ENCODE measurements around the gene SMC1A. TPM values are rescaled to one million over a fixed set of nuclear protein-coding genes. Genes with fewer than 3 reads are reported as not detected.

The SMC1A gene
- total RNA-seq, 4 donors from 2014 or later, result 32.8 to 52.0 (median 36.5) TPM

DNA sequence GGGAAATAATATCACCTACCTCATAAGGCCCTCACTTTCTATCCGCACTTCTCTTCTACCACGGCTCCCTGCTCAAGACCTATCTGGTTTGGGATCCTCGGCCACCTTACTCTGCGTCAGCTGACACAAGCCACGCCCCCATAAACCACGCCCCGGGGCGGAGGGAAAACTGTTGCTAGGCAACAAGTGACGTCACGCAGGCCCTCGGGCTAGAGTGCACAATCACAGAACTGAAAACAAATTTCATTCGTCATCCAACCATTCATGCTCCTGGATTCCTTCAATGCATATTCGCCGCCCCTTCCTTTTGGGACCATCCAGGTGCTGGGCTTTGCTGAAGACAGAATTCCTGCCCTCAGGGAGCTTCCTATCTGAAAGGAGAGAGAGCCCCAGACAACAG lies 66.3 kb downstream of the SMC1A start:
- 61% methylated on average over 14 of the region's 14 CpGs for WGBS
- DNase-seq (ENCODE audit: extremely low spot score), result no peak
- TF ChIP-seq POLR2A (IDR thresholded peaks at IDR 0.05; ENCODE audit: low read depth) (no peak), POLR2AphosphoS5 (IDR thresholded peaks at IDR 0.05) (no peak), CTCF (IDR thresholded peaks at IDR 0.05) (no peak), EP300 (IDR thresholded peaks at IDR 0.05) (no peak)

GRCh38 chrX:53354669-53355068 lies 67.8 kb downstream of the SMC1A start:
- H3K27ac ChIP-seq (replicated peaks in 1 of 4), result no peak overlapping the region
- H3K27me3 ChIP-seq, result no peaks in the 10 kb centered on the region
- TF ChIP-seq CTCF (IDR thresholded peaks at IDR 0.05) (no peak), POLR2AphosphoS5 (IDR thresholded peaks at IDR 0.05) (no peak), EP300 (IDR thresholded peaks at IDR 0.05) (no peak), POLR2A (IDR thresholded peaks at IDR 0.05; ENCODE audit: low read depth) (no peak)
- intact Hi-C loops (cut with DNase I), result no loop called here
- 50% methylated on average over 2 of the region's 2 CpGs for WGBS
- DNase-seq (ENCODE audit: extremely low spot score), result no peak
- H3K36me3 ChIP-seq, result no peaks in the 10 kb centered on the region
- peaks cover 0 to 12% (median 0%) of the 10 kb centered on the region in 4 donors for H3K9me3 ChIP-seq
- no peaks in the 10 kb centered on the region for H3K4me1 ChIP-seq
- H3K4me3 ChIP-seq, result no peak overlapping the region

More for the DNA sequence above, 66.3 kb downstream of the SMC1A start:
- H3K4me3 ChIP-seq, result no peak overlapping the region
- H3K9me3 ChIP-seq, result peaks cover 0 to 7% (median 0%) of the 10 kb centered on the region in 4 donors
- H3K27me3 ChIP-seq, result no peaks in the 10 kb centered on the region
- intact Hi-C loops (cut with DNase I), result no loop called here
- H3K36me3 ChIP-seq, result no peaks in the 10 kb centered on the region
- no peak overlapping the region for H3K27ac ChIP-seq (replicated peaks in 1 of 4)
- no peaks in the 10 kb centered on the region for H3K4me1 ChIP-seq

DNA sequence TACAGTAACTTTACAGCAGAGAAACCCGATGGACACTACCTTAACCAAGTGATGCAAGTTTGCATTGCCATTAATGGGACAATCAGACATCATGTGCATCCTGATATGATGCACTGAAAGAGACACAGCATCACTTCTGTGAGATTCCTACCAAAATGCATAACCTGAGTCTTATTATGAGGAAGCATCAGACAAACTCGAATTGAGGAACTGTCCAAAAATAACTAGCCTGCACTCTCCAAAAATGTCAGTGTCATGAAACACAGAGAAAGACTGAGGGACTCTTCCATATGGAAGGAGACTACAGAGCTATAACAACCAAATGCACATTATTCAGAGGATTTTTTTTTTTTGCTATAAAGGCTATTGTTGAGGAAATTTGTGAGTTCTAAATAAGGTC lies 74.5 kb downstream of the SMC1A start:
- no peak overlapping the region for H3K4me3 ChIP-seq
- intact Hi-C loops (cut with DNase I), result no loop called here
- TF ChIP-seq POLR2AphosphoS5 (IDR thresholded peaks at IDR 0.05) (no peak), EP300 (IDR thresholded peaks at IDR 0.05) (no peak), POLR2A (IDR thresholded peaks at IDR 0.05; ENCODE audit: low read depth) (no peak)
- no peaks in the 10 kb centered on the region for H3K36me3 ChIP-seq
- DNase-seq (ENCODE audit: extremely low spot score), result no peak
- H3K27me3 ChIP-seq, result no peaks in the 10 kb centered on the region
- H3K27ac ChIP-seq (replicated peaks in 1 of 4), result no peak overlapping the region
- no peaks in the 10 kb centered on the region for H3K4me1 ChIP-seq
- H3K9me3 ChIP-seq, result peaks cover 0 to 23% (median 0%) of the 10 kb centered on the region in 4 donors
- WGBS, result 48% methylated on average over 2 of the region's 2 CpGs

GRCh38 chrX:53340852-53341645 lies 81.4 kb downstream of the SMC1A start:
- no peak for DNase-seq (ENCODE audit: extremely low spot score)

More at GRCh38 chrX:53340852-53341645, 81.4 kb downstream of the SMC1A start:
- Histone ChIP-seq H3K9me3 (peaks cover 0 to 7% (median 0%) of the 10 kb centered on the region in 4 donors), H3K4me3 (no peak overlapping the region), H3K27ac (replicated peaks in 1 of 4) (no peak overlapping the region), H3K4me1 (no peaks in the 10 kb centered on the region), H3K27me3 (no peaks in the 10 kb centered on the region), H3K36me3 (no peaks in the 10 kb centered on the region)
- 59% methylated on average over 8 of the region's 12 CpGs for WGBS
- TF ChIP-seq POLR2A (IDR thresholded peaks at IDR 0.05; ENCODE audit: low read depth), result no peak
- TF ChIP-seq EP300 (IDR thresholded peaks at IDR 0.05), result no peak
- no peak for TF ChIP-seq CTCF (IDR thresholded peaks at IDR 0.05)
- TF ChIP-seq POLR2AphosphoS5 (IDR thresholded peaks at IDR 0.05), result no peak
- intact Hi-C loops (cut with DNase I), result no loop called here

All from esophagus muscularis mucosa (tissue), 4 donors.